ENCODE results near the gene RPL28.

DNA sequence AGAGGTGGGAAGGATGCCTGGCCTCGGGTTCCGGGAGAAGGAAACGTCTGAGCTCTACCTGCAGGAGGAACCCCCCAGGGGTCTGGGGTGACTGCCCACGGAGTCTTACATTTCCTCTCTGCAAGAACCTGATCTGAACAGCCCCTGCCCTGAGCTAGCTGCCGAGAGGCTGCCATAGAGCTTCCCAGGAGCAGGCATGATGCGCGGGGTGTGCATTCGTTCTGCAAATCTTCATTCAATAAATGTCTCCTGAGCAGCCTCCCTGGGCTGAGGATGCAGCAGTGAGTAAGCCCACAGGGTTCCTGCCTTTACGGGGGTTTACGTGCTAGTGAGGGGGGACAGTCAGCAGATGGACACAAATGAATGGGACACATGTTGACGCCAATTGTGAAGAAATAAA, 58.9 kb downstream of the RPL28 start:
- TF ChIP-seq EZH2 (IDR thresholded peaks at IDR 0.05; ENCODE audit: low read length, unreplicated experiment) = no peak
- TF ChIP-seq, protein P1, sequence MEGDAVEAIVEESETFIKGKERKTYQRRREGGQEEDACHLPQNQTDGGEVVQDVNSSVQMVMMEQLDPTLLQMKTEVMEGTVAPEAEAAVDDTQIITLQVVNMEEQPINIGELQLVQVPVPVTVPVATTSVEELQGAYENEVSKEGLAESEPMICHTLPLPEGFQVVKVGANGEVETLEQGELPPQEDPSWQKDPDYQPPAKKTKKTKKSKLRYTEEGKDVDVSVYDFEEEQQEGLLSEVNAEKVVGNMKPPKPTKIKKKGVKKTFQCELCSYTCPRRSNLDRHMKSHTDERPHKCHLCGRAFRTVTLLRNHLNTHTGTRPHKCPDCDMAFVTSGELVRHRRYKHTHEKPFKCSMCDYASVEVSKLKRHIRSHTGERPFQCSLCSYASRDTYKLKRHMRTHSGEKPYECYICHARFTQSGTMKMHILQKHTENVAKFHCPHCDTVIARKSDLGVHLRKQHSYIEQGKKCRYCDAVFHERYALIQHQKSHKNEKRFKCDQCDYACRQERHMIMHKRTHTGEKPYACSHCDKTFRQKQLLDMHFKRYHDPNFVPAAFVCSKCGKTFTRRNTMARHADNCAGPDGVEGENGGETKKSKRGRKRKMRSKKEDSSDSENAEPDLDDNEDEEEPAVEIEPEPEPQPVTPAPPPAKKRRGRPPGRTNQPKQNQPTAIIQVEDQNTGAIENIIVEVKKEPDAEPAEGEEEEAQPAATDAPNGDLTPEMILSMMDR (conservative IDR thresholded peaks at IDR 0.05; ENCODE audit: low read depth, low read length) = no peak
